ENCODE measurements around the gene MYOD1.

MYOD1 gene

DNA sequence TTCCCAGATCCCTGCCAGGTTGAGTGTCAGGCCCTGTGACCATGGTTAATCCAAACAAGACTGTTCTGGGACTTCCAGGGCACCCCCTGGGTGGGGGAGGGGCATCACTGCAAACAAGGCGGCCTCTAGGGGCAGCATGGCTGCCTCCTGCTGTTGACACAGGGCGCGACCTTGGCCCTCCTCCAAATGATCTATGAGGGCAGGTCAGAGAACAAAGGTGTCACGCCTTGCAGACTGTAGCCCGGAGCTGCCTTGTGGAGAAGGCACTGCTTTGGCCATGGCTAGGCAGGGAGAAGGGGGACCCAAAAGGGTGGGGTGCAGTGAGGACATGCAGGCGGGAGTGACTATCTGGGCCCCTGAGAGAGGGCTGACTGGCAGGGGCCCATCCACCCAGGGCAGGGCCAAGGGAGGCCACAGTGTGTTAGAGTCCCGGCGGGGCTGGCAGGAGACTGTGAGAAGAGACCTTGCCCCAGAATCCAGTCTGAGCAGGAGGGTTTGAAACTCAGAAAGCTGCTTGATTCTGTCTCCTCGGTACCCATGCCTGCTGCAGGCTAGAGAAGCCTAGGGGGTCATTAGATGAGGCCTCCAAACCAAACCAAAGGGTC is 50.8 kb downstream of the MYOD1 start:
- no peak overlapping the region for H3K4me3 ChIP-seq (ENCODE audit: low read depth, low read length)
- TF ChIP-seq, protein P1, sequence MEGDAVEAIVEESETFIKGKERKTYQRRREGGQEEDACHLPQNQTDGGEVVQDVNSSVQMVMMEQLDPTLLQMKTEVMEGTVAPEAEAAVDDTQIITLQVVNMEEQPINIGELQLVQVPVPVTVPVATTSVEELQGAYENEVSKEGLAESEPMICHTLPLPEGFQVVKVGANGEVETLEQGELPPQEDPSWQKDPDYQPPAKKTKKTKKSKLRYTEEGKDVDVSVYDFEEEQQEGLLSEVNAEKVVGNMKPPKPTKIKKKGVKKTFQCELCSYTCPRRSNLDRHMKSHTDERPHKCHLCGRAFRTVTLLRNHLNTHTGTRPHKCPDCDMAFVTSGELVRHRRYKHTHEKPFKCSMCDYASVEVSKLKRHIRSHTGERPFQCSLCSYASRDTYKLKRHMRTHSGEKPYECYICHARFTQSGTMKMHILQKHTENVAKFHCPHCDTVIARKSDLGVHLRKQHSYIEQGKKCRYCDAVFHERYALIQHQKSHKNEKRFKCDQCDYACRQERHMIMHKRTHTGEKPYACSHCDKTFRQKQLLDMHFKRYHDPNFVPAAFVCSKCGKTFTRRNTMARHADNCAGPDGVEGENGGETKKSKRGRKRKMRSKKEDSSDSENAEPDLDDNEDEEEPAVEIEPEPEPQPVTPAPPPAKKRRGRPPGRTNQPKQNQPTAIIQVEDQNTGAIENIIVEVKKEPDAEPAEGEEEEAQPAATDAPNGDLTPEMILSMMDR (IDR thresholded peaks at IDR 0.05; ENCODE audit: borderline replicate concordance, insufficient read depth, low read depth, low read length): peak; percentile 30; the same call in 1 of the 2 replicates

DNA sequence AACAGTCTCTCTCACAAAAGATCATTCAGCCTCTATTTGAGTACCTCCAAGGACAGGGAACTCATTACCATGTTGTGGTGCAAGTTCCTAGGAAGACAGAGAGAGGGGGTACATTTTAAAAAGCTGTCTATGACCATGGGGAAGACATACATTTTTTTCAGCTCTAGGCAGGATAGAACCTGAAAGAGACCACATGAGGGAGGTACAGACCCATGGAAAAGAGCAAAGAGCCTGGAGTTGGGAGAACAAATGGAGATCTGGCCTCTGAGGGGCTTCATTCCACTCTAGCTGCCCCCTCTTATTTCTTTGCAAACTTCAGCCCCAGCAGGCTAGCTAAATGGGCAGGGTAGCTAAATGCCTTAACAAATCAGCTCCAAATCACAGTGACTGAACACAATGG is 51.5 kb downstream of the MYOD1 start:
- TF ChIP-seq, protein P1 (IDR thresholded peaks at IDR 0.05; ENCODE audit: borderline replicate concordance, insufficient read depth, low read depth, low read length): no peak
- no peak overlapping the region for H3K4me3 ChIP-seq (ENCODE audit: low read depth, low read length)

DNA sequence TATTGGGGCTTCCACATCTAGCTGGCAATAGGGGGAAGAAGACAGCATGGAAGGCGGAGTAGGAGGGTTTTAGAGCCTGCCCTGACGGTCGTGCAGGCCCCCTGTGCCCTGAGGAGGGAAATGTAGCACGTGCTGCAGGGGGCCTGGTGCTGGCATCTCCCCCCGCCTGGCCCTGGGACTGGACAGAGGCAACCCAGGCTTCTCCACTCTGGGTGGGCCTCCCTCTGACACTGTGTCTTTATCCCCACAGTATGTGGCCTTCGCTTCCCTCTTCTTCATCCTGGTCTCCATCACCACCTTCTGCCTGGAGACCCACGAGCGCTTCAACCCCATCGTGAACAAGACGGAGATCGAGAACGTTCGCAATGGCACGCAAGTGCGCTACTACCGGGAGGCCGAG is 52.0 kb downstream of the MYOD1 start:
- TF ChIP-seq, protein P1 (IDR thresholded peaks at IDR 0.05; ENCODE audit: borderline replicate concordance, insufficient read depth, low read depth, low read length): no peak
- no peak overlapping the region for H3K4me3 ChIP-seq (ENCODE audit: low read depth, low read length)
